Thoracic aorta (tissue), 2 donors: ENCODE data around the gene UBE2B. TPM values are rescaled to one million over a fixed set of nuclear protein-coding genes. Genes with fewer than 3 reads are reported as not detected.

ENCODE experiments used
- total RNA-seq, 2 donors: library from RNA; depleted of rRNA; stranded (reverse); fragments of >200 nt; gene quantifications; one replicate each; pipeline versions ENCODE4 v1.1.0 to v1.2.3, GENCODE V29; 2016

The UBE2B gene
- total RNA-seq, 2 donors from 2014 or later = 21.1 to 82.1 TPM

Other genes starting within 250 kb of the UBE2B start
- gene SKP1, start 194.6 kb upstream of the UBE2B start, total RNA-seq = 100 to 1,000 TPM; 206 to 236 TPM
- gene PPP2CA, start 145.5 kb upstream of the UBE2B start, total RNA-seq = 100 to 1,000 TPM in 1 of 2 donors, 10 to 100 TPM in 1; 53.9 to 145 TPM
- gene CDKL3, start 4.4 kb upstream of the UBE2B start, total RNA-seq = 1 to 10 TPM in 1 of 2 donors, not detected in 1; 8.3 TPM
- 10 to 100 TPM in 1 of 2 donors, 1 to 10 TPM in 1; 5.1 to 15.8 TPM for gene CDKN2AIPNL, start 40.3 kb downstream of the UBE2B start, total RNA-seq
- 10 to 100 TPM; 54.0 to 81.3 TPM for gene JADE2, start 154.1 kb downstream of the UBE2B start, total RNA-seq